Measurements from ENCODE around the gene TBC1D14.

DNA sequence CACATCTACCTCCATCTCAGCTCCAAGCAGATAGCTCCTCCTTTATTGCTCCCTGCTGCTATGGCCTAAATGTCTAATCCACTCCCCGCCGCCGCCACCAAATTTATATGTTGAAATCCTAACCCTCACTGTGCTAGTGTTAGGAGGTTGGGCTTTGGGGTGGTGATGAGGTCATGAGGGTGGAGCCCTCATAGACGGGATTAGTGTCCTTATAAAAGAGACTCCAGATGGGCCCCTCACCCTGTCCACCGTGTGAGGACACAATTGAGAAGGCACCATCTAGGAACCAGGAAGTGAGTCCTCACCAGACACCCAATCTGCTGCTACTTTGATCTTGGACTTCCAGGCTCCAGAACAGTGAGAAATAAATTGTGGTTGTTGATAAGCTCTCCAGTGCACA is 13.6 kb upstream of the TBC1D14 start:
- TF ChIP-seq POLR2A (IDR thresholded peaks at IDR 0.05), result no peak
- TF ChIP-seq, protein P1, sequence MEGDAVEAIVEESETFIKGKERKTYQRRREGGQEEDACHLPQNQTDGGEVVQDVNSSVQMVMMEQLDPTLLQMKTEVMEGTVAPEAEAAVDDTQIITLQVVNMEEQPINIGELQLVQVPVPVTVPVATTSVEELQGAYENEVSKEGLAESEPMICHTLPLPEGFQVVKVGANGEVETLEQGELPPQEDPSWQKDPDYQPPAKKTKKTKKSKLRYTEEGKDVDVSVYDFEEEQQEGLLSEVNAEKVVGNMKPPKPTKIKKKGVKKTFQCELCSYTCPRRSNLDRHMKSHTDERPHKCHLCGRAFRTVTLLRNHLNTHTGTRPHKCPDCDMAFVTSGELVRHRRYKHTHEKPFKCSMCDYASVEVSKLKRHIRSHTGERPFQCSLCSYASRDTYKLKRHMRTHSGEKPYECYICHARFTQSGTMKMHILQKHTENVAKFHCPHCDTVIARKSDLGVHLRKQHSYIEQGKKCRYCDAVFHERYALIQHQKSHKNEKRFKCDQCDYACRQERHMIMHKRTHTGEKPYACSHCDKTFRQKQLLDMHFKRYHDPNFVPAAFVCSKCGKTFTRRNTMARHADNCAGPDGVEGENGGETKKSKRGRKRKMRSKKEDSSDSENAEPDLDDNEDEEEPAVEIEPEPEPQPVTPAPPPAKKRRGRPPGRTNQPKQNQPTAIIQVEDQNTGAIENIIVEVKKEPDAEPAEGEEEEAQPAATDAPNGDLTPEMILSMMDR (IDR thresholded peaks at IDR 0.05 in 4 of 5, conservative IDR thresholded peaks at IDR 0.05 in 1 of 5), result no peak

All from gastrocnemius medialis (tissue), 4 donors.